HCT116 (cell line): ENCODE results near the gene DDR2. TPM values are rescaled to one million over a fixed set of nuclear protein-coding genes. Genes with fewer than 3 reads are reported as not detected.

Source experiments
- ATAC-seq: fragments of 200-7000 bp; cut with Tn5 transposase; 2 replicates; pipeline ENCODE4 v1.9.1; 2020; ENCODE audit warnings: mild to moderate bottlenecking, moderate library complexity
- BruUV-seq: library from RNA; stranded (reverse); fragments of 400-500 nt; replicated peaks from 2 replicates; lab custom pipeline; 2021; lab: Mats Ljungman, UMichigan
- CTCF ChIA-PET: fragments of 300-600 bp; sonication (Branson Sonifier 250); formaldehyde crosslinking; loops from one replicate; lab custom pipeline; 2021; ENCODE audit warnings: antibody characterized with exemption; lab: Charles Lee
- POLR2A ChIA-PET: fragments of 300-600, 350-600 bp; sonication (Branson Sonifier 250); formaldehyde crosslinking; loops from one replicate; lab custom pipeline; 2021; ENCODE audit warnings: antibody characterized with exemption; lab: Charles Lee
- RAD21 ChIA-PET, 2 experiments: fragments of 300-600 bp; sonication (Branson Sonifier 250); formaldehyde crosslinking; loops; one replicate each; lab custom pipeline; 2023; ENCODE audit warnings: low total read pairs in 2 of 2; ENCODE audit not compliant: uncharacterized antibody in 2 of 2, unreplicated experiment in 2 of 2, low non-redundant PET in 1 of 2; lab: Charles Lee
- DNase-seq: peaks from one replicate; pipeline ENCODE4 v3.0.0-alpha.2; 2010; ENCODE audit warnings: low read depth, low spot score
- H2AFZ ChIP-seq: fragments of 200-600 bp; shearing (Covaris generic), sonication (generic); 2 replicates; pipeline ENCODE4 v1.6.1; 2017; ENCODE audit warnings: low read depth, mixed run types, mixed read lengths, antibody characterized with exemption, low read length; ENCODE audit not compliant: poor library complexity, severe bottlenecking
- H3K27ac ChIP-seq: 2 replicates; pipeline ENCODE4 v1.5.1; 2012; ENCODE audit warnings: low read depth, low read length
- H3K27me3 ChIP-seq: fragments of 200-600 bp; sonication (generic); 2 replicates; pipeline ENCODE4 v1.6.1; 2016; ENCODE audit warnings: mixed run types, low read length, mixed read lengths; ENCODE audit not compliant: insufficient read depth
- H3K36me3 ChIP-seq, 2 experiments: fragments of 200-500 bp in 1 of 2; fragments of 200-600 bp in 1 of 2; sonication (Bioruptor generic) in 1 of 2; sonication (generic) in 1 of 2; 2 replicates each; pipeline versions ENCODE4 v1.5.1 to v1.6.1; 2014 to 2016; ENCODE audit warnings: low read length in 2 of 2, inconsistent platforms in 1 of 2, mixed read lengths in 1 of 2, mixed run types in 1 of 2; ENCODE audit not compliant: insufficient read depth in 2 of 2, control insufficient read depth in 1 of 2
- H3K4me1 ChIP-seq, 2 experiments: fragments of 200-600 bp in 1 of 2; sonication (generic) in 1 of 2; 2 replicates each; pipeline versions ENCODE4 v1.5.1 to v1.6.1; 2012 to 2017; ENCODE audit warnings: low read length in 2 of 2, inconsistent platforms in 1 of 2, mild to moderate bottlenecking in 1 of 2, mixed read lengths in 1 of 2, mixed run types in 1 of 2, moderate library complexity in 1 of 2; ENCODE audit not compliant: insufficient read depth in 2 of 2, control insufficient read depth in 1 of 2
- H3K4me2 ChIP-seq: fragments of 200-600 bp; sonication (generic); 2 replicates; pipeline ENCODE4 v1.6.1; 2017; ENCODE audit warnings: mixed run types, low read length, mixed read lengths
- H3K4me3 ChIP-seq, 2 experiments: fragments of 200-600 bp in 1 of 2; sonication (generic) in 1 of 2; replicated peaks in 1 of 2; 2 replicates each; pipeline ENCODE4 v1.5.1; 2011 to 2016; ENCODE audit warnings: low read length in 2 of 2, control low read depth in 1 of 2, low read depth in 1 of 2, mild to moderate bottlenecking in 1 of 2, mixed read lengths in 1 of 2, mixed run types in 1 of 2
- H3K79me2 ChIP-seq: fragments of 200-600 bp; sonication (generic); 2 replicates; pipeline ENCODE4 v1.6.1; 2017; ENCODE audit warnings: mild to moderate bottlenecking, mixed run types, low read length, moderate library complexity, mixed read lengths; ENCODE audit not compliant: insufficient read depth
- H3K9ac ChIP-seq: fragments of 200-600 bp; sonication (generic); 2 replicates; pipeline ENCODE4 v1.6.1; 2016; ENCODE audit warnings: low read length, mixed read lengths
- H3K9me2 ChIP-seq: fragments of 200-600 bp; sonication (generic), shearing (Covaris generic); 2 replicates; pipeline ENCODE4 v1.6.1; 2017; ENCODE audit warnings: mixed run types, mild to moderate bottlenecking, moderate library complexity; ENCODE audit not compliant: insufficient read depth
- H3K9me3 ChIP-seq, 2 experiments: fragments of 200-500 bp in 1 of 2; fragments of 200-600 bp in 1 of 2; sonication (Bioruptor generic) in 1 of 2; sonication (generic) in 1 of 2; 2 replicates each; pipeline ENCODE4 v1.6.1; 2014 to 2017; ENCODE audit warnings: low read length in 2 of 2, mixed read lengths in 2 of 2, inconsistent platforms in 1 of 2, low read depth in 1 of 2, mild to moderate bottlenecking in 1 of 2, mixed run types in 1 of 2, moderate library complexity in 1 of 2; ENCODE audit not compliant: control insufficient read depth in 1 of 2, insufficient read depth in 1 of 2
- H4K20me1 ChIP-seq: fragments of 200-600 bp; sonication (generic), shearing (Covaris generic); 2 replicates; pipeline ENCODE4 v1.6.1; 2017; ENCODE audit warnings: mixed run types, mild to moderate bottlenecking, moderate library complexity; ENCODE audit not compliant: insufficient read depth
- CBX3 ChIP-seq: IDR thresholded peaks from 2 replicates; pipeline ENCODE4 v1.6.1; 2012; ENCODE audit warnings: low read depth
- CEBPB ChIP-seq: IDR thresholded peaks from 2 replicates; pipeline ENCODE4 v1.6.1; 2012; ENCODE audit warnings: low read depth
- EGR1 ChIP-seq: IDR thresholded peaks from 2 replicates; pipeline ENCODE4 v1.6.1; 2012; ENCODE audit warnings: low read depth
- ELF1 ChIP-seq: IDR thresholded peaks from 2 replicates; pipeline ENCODE4 v1.6.1; 2012; ENCODE audit warnings: low read depth, borderline replicate concordance
- EZH2 ChIP-seq: fragments of 200-600 bp; sonication (generic); IDR thresholded peaks from 2 replicates; pipeline ENCODE4 v1.6.1; 2017; ENCODE audit warnings: antibody characterized with exemption, mixed run types
- FOSL1 ChIP-seq: IDR thresholded peaks from 2 replicates; pipeline ENCODE4 v1.6.1; 2012; ENCODE audit warnings: low read depth
- JUND ChIP-seq: IDR thresholded peaks from 2 replicates; pipeline ENCODE4 v1.6.1; 2012
- POLR2A ChIP-seq: IDR thresholded peaks from 2 replicates; pipeline ENCODE4 v1.7.0; 2011; ENCODE audit warnings: borderline replicate concordance; ENCODE audit not compliant: insufficient read depth, insufficient read length; ENCODE audit errors: extremely low read depth
- POLR2AphosphoS5 ChIP-seq: IDR thresholded peaks from 2 replicates; pipeline ENCODE4 v1.6.1; 2011; ENCODE audit warnings: mild to moderate bottlenecking, low read depth, low read length, moderate library complexity
- SIN3A ChIP-seq: IDR thresholded peaks from 2 replicates; pipeline ENCODE4 v1.6.1; 2012; ENCODE audit warnings: low read depth
- SP1 ChIP-seq: IDR thresholded peaks from 2 replicates; pipeline ENCODE4 v1.6.1; 2012; ENCODE audit warnings: low read depth
- TCF7L2 ChIP-seq: IDR thresholded peaks from 2 replicates; pipeline ENCODE4 v1.7.0; 2011; ENCODE audit warnings: borderline replicate concordance, inconsistent platforms; ENCODE audit not compliant: insufficient read depth, insufficient read length; ENCODE audit errors: extremely low read depth
- YY1 ChIP-seq: IDR thresholded peaks from 2 replicates; pipeline ENCODE4 v1.6.1; 2011; ENCODE audit warnings: low read length, low read depth, moderate library complexity, mild to moderate bottlenecking; ENCODE audit not compliant: insufficient replicate concordance; ENCODE audit errors: extremely low read depth
- ZFX ChIP-seq: fragments of 450-650 bp; IDR thresholded peaks from 2 replicates; pipeline ENCODE4 v1.6.1; 2017
- ZNF274 ChIP-seq: fragments of 200-500 bp; sonication (Bioruptor generic); IDR thresholded peaks from 2 replicates; pipeline ENCODE4 v1.6.1; 2014; ENCODE audit warnings: mild to moderate bottlenecking, low read depth, low read length, inconsistent platforms
- intact Hi-C: fragments of 100-400 bp; cut with micrococcal nuclease; formaldehyde crosslinking; loops from 2 replicates; pipeline ENCODE4 v1.10.0; 2022
- total RNA-seq: library from RNA; stranded (reverse); gene quantifications from one replicate; pipeline ENCODE4 v1.2.1, GENCODE V29; 2021; ENCODE audit not compliant: unreplicated experiment
- TF ChIP-seq, protein P1 (sequence below): IDR thresholded peaks from 2 replicates; pipeline ENCODE4 v1.6.1; 2011; ENCODE audit warnings: mild to moderate bottlenecking, low read length, moderate library complexity; ENCODE audit not compliant: insufficient replicate concordance; ENCODE audit errors: extremely low read depth
- TF ChIP-seq, protein P2 (sequence below), 3 experiments: fragments of 200-600 bp in 1 of 3; sonication (generic) in 1 of 3; IDR thresholded peaks in 2 of 3; conservative IDR thresholded peaks in 1 of 3; 2 replicates each; pipeline ENCODE4 v1.5.1; 2012 to 2017; ENCODE audit warnings: low read depth in 2 of 3, low read length in 2 of 3, antibody characterized with exemption in 1 of 3, borderline replicate concordance in 1 of 3, control low read depth in 1 of 3, mild to moderate bottlenecking in 1 of 3, mixed read lengths in 1 of 3, mixed run types in 1 of 3, moderate library complexity in 1 of 3; ENCODE audit not compliant: insufficient read depth in 1 of 3
- TF ChIP-seq, protein P3 (sequence below): IDR thresholded peaks from 2 replicates; pipeline ENCODE4 v1.6.1; 2012
- TF ChIP-seq, protein P4 (sequence below): IDR thresholded peaks from 2 replicates; pipeline ENCODE4 v1.6.1; 2012

Gene DDR2
- total RNA-seq, 1 experiment from 2014 or later = 0.84 TPM

DNA sequence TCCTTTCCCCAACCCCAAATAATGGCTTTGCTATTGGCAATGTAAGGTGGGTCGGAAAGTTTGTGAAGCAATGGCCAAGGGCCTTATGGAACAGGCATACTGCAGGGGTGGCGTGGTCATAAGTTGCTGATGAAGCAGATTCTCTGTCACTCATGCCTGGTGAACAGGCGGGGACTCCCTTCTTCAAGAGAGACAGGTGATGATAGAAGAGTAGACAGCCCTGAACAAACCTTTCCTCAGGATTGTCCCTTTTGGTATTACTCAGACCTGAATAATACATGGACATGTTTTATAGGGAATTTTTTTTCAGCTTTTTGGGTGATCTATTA, 12.7 kb downstream of the DDR2 start:
- TF ChIP-seq, protein P1, sequence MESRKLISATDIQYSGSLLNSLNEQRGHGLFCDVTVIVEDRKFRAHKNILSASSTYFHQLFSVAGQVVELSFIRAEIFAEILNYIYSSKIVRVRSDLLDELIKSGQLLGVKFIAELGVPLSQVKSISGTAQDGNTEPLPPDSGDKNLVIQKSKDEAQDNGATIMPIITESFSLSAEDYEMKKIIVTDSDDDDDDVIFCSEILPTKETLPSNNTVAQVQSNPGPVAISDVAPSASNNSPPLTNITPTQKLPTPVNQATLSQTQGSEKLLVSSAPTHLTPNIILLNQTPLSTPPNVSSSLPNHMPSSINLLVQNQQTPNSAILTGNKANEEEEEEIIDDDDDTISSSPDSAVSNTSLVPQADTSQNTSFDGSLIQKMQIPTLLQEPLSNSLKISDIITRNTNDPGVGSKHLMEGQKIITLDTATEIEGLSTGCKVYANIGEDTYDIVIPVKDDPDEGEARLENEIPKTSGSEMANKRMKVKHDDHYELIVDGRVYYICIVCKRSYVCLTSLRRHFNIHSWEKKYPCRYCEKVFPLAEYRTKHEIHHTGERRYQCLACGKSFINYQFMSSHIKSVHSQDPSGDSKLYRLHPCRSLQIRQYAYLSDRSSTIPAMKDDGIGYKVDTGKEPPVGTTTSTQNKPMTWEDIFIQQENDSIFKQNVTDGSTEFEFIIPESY = no peak

DNA sequence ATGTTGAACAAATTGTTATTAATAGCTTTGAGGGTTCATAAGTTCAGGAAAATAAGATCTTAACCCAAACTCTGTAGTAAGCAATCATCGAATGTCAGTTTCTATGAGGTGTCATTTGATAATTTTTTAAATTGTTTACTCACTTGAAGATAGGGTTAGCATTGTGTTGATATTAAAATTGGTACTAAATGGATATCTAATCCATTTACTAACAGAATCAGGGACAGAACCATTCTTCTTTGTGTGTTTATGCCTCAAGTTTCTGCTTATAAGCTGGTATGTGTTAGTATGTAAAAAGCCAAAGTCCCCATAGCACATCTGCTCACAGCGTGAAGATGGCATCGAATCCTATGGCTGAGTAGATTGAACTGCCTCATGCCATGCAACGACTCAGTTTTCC, 13.4 kb downstream of the DDR2 start:
- Histone ChIP-seq H3K27me3 (no peaks in the 10 kb centered on the region), H3K4me3 (no peak overlapping the region), H3K4me2 (no peak overlapping the region), H4K20me1 (no peaks in the 10 kb centered on the region), H3K36me3 (no peaks in the 10 kb centered on the region), H3K4me1 (no peaks in the 10 kb centered on the region), H3K27ac (no peak overlapping the region), H3K9me2 (no peaks in the 10 kb centered on the region), H3K9me3 (no peaks in the 10 kb centered on the region), H3K79me2 (no peaks in the 10 kb centered on the region), H2AFZ (no peak overlapping the region), H3K9ac (no peak overlapping the region)
- no peak for DNase-seq
- POLR2A ChIA-PET = no interaction called here
- CTCF ChIA-PET = no interaction called here
- no peak for ATAC-seq
- intact Hi-C loops = no loop called here
- BruUV-seq = no TSS peak
- RAD21 ChIA-PET = no interaction called here
- TF ChIP-seq EGR1 (no peak), CEBPB (no peak), POLR2AphosphoS5 (no peak), FOSL1 (no peak), JUND (no peak), POLR2A (no peak), TCF7L2 (no peak), ZFX (no peak), EZH2 (no peak), ZNF274 (no peak), SIN3A (no peak), CBX3 (no peak), ELF1 (no peak), YY1 (no peak), SP1 (no peak)
- TF ChIP-seq, protein P2, sequence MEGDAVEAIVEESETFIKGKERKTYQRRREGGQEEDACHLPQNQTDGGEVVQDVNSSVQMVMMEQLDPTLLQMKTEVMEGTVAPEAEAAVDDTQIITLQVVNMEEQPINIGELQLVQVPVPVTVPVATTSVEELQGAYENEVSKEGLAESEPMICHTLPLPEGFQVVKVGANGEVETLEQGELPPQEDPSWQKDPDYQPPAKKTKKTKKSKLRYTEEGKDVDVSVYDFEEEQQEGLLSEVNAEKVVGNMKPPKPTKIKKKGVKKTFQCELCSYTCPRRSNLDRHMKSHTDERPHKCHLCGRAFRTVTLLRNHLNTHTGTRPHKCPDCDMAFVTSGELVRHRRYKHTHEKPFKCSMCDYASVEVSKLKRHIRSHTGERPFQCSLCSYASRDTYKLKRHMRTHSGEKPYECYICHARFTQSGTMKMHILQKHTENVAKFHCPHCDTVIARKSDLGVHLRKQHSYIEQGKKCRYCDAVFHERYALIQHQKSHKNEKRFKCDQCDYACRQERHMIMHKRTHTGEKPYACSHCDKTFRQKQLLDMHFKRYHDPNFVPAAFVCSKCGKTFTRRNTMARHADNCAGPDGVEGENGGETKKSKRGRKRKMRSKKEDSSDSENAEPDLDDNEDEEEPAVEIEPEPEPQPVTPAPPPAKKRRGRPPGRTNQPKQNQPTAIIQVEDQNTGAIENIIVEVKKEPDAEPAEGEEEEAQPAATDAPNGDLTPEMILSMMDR (IDR thresholded peaks at IDR 0.05 in 2 of 3, conservative IDR thresholded peaks at IDR 0.05 in 1 of 3; ENCODE audit: borderline replicate concordance in 1 of 3, insufficient read depth in 1 of 3, low read depth in 2 of 3, low read length in 2 of 3) = no peak
- TF ChIP-seq, protein P3, sequence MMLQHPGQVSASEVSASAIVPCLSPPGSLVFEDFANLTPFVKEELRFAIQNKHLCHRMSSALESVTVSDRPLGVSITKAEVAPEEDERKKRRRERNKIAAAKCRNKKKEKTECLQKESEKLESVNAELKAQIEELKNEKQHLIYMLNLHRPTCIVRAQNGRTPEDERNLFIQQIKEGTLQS = no peak
- TF ChIP-seq, protein P4, sequence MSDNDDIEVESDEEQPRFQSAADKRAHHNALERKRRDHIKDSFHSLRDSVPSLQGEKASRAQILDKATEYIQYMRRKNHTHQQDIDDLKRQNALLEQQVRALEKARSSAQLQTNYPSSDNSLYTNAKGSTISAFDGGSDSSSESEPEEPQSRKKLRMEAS = no peak

More for the DNA sequence above, 12.7 kb downstream of the DDR2 start:
- ChIA-PET CTCF (no interaction called here), POLR2A (no interaction called here), RAD21 (no interaction called here)
- Histone ChIP-seq H3K9ac (no peak overlapping the region), H3K9me2 (no peaks in the 10 kb centered on the region), H3K27ac (no peak overlapping the region), H3K4me3 (no peak overlapping the region), H3K27me3 (no peaks in the 10 kb centered on the region), H3K36me3 (no peaks in the 10 kb centered on the region), H3K9me3 (no peaks in the 10 kb centered on the region), H3K4me1 (no peaks in the 10 kb centered on the region), H3K79me2 (no peaks in the 10 kb centered on the region), H3K4me2 (no peak overlapping the region), H2AFZ (no peak overlapping the region), H4K20me1 (no peaks in the 10 kb centered on the region)
- ATAC-seq (no peak), DNase-seq (no peak)
- no TSS peak for BruUV-seq
- intact Hi-C loops = no loop called here
